Suppressor macrophage treated with lipopolysaccharide for 4 hours (primary cell): ENCODE results near the gene HSPA6.
"Not testable (repeated sequence)": the region's sequence is repeated elsewhere in the genome, so short reads cannot be mapped to it uniquely, and the experiment has no call there.

Experiments
- DNase-seq: peaks from one replicate; pipeline ENCODE4 v3.0.0-alpha.2; 2020

HSPA6 gene

DNA sequence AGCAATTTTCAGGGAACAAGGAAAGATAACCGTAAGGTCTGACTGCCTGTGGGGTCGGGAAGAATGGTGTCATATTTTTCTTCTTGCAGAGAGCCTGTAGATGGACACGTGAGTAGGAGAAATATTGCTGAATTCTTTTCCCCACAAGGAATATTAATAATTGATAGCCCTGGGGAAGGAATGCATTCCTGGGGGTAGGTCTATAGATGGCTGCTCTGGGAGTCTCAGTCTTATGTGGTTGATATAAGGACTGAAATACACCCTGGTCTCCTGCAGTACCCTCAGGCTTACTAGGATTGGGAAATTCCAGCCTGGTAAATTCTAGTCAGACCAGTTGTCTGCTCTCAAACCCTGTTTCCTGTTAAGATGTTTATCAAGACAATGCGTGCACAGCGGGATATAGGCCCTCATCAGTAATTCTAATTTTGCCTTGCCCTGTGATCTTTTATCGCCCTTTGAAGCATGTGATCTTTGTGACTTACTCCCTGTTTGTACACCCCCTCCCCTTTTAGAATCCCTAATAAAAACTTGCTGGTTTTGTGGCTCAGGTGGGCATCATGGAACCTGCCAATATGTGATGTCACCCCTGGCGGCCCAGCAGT is 12.8 kb downstream of the HSPA6 start:
- not testable (repeated sequence) for DNase-seq

DNA sequence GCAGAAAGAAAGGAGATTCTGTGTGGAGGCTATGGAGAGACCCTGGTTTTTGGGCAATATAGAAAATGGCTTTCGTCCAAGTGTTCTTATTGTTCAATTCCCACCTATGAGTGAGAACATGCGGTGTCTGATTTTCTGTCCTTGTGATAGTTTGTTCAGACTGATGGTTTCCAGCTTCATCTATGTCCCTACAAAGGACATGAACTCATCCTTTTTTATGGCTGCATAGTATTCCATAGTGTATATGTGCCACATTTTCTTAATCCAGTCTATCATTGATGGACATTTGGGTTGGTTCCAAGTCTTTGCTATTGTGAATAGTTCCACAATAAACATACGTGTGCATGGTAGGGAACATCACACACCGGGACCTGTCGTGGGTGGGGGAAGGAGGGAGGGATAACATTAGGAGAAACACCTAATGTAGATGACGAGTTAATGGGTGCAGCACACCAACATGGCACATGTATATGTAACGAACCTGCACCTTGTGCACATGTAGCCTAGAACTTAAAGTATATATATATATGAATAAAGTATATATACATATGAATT is 14.7 kb downstream of the HSPA6 start:
- not testable (repeated sequence) for DNase-seq

GRCh38 chr1:161539731-161540569 is 15.6 kb downstream of the HSPA6 start:
- DNase-seq = peak; percentile 91

GRCh38 chr1:161540570-161540960 is 16.2 kb downstream of the HSPA6 start:
- not testable (repeated sequence) for DNase-seq

- not testable (repeated sequence) for DNase-seq
Observed at GRCh38 chr1:161542091-161542559, 17.8 kb downstream of the HSPA6 start.

DNA sequence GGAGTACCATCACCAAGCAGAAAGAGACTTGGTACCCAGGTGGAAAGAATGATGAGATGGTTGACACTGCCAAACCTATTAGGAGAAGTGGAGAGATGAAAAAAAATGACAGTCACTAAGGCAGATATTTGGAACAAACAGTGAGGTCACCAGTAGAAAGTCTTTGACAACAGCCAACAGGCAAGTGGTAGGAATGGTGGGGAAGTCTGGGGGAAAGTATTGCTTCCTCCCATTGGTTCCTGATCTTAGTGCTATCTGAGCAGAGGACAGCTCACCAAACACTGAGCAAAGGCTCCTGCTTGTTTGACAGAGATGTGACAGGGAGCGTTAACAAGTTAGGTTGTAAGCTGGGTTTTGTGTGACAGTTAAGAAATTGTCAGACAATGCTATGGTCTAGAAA is 18.8 kb downstream of the HSPA6 start:
- peak; percentile 60 for DNase-seq

GRCh38 chr1:161545005-161545731 is 20.8 kb downstream of the HSPA6 start:
- not testable (repeated sequence) for DNase-seq

- DNase-seq = peak; percentile 56
Observed at GRCh38 chr1:161547995-161548741, 23.8 kb downstream of the HSPA6 start.

DNA sequence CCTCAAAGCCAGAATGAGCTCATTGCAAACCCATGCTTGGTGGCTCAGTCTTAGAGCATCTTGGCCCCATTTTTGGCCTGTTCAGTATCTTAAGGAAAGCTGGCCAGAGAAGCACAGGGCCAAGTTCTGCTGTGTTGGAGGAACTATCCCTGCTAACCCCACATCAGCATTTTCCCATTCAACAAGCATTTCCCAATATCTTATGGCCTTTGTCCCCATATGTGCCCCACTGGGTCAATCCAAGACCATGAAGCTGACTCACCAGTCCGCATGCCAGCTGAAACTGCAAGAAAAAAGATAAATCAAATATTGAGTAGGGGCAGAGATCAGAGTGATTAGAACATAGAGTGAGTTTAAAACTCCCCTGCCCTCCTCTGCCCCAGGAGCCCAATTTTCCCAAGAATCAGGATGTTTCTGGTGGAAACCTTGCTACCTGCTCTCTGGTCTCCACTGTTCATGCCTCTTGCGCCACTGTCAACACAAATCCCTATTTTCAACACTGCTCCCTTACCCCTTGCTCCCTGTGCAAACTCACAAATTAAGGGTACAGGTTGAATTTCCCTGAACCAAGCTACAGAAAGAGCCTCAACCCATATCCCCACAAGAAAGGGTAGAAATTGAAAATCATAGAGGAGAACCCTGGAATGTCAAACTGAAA is 24.5 kb downstream of the HSPA6 start:
- DNase-seq = peak; percentile 40

- peak; percentile 43 for DNase-seq
Observed at GRCh38 chr1:161549652-161550051, 25.3 kb downstream of the HSPA6 start, which contains the start of gene FCGR3A. Gene FCGR3A (minus strand): TSS chr1:161549818. CDS start chr1:161549736, 82 bp downstream.

DNA sequence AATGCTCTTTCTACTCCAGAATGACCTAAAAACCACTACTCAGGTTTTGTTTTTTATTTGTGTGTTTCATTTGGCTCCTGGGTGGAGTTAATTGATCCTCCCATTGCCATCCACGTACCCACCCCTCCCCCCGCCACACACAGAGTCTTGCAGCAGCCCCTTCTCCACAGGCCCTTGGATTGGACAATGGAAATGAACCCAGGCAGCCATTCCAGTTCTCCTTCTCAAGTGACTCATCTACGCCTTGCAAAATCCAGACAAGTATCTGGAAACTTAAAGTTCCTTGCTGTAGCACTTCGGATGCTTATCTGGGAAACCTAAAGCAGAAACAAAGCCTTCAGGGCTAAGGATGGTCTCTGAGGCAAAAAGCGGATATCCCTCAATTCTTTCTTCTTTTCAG is 26.6 kb downstream of the HSPA6 start:
- DNase-seq = not testable (repeated sequence)

- DNase-seq = not testable (repeated sequence)
Observed at GRCh38 chr1:161553631-161554030, 29.3 kb downstream of the HSPA6 start.

GRCh38 chr1:161554340-161554739 is 30.0 kb downstream of the HSPA6 start:
- DNase-seq = not testable (repeated sequence)

DNA sequence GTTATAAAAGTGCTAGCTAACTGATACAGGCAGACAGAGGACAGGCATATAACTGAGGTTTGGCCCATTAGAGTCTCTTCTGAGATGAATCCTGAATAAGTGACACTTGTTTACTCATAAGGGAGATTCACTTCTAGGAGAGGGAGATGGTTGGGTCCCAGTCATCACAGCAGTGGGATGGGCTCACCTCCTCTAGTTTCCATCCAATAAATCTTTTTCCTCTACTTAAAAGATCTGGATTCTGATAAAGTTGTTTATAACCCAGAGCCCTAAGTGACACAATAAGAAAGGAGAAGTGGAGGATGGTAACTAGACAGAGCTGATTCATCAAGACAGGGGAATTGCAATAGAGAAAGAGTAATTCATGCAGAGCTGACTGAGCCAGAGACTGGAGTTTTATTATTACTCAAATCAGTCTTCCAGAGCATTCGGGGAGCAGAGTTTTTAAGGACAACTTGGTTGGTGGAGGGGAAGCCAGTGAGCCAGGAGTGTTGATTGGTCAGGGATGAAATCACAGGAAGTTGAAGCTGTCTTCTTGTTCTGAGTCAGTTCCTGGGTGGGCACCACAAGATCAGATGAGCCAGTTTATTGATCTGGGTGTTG is 30.6 kb downstream of the HSPA6 start:
- peak; percentile 33 for DNase-seq

- not testable (repeated sequence) for DNase-seq
Observed at GRCh38 chr1:161556143-161556542, 31.8 kb downstream of the HSPA6 start.

DNA sequence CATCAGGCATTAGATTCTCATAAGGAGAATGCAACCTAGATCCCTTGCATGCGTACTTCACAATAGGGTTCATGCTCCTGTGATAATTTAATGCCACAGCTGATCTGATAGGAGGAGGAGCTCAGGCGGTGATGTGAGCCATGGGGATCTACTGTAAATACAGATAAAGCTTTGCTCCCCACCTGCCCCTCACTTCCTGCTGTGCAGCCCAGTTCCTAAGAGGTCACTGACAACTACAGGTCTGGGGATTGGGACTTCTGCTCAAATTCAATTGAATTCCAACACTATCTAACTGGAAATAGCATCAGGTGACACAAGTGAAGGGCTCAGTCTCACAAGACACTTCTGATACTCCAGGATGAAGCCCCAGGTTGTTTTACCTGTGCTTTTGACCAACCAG is 32.6 kb downstream of the HSPA6 start:
- DNase-seq = not testable (repeated sequence)

GRCh38 chr1:161557506-161558450 is 33.4 kb downstream of the HSPA6 start:
- DNase-seq = not testable (repeated sequence)

DNA sequence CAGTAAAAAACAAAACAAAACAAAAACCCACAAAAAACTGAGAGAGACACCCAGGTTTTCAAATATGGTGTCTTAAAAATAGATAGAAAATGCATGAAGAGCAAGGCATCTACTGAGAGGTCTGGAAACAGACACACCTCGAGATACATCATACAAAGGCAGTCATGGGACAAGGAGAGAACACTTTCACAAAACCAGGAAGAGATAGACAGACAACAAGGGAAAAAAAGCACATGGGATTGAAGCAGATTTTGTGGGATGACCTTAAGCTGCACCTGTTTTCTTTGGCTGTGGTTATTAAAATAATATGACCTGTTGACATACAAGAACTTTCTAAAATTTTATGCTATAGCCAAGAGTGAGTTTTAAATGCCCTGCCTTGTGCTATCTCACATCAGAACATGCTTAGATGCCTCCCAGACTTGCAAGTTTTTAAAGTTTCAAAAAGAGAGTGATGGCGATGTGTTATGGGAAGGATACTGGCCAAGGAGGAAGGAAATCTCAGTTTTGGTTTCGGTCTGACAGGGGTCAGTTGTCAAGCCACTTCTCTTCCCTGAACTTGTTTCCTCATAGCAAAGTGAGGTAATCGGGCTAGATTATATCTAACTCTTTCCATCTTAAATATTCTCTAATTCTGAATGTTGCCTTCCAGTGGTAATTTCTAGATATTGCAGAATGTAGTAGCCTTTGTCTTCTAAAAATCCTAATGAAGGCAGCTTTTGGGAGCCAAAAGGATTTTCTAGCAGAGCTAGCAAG is 36.8 kb downstream of the HSPA6 start:
- peak; percentile 98 for DNase-seq

GRCh38 chr1:161562441-161562840 is 38.1 kb downstream of the HSPA6 start:
- not testable (repeated sequence) for DNase-seq
